Muscle layer of colon (tissue), 2 donors: ENCODE measurements around the gene NTF3.

Experiments
- H3K27ac ChIP-seq: one replicate; pipeline ENCODE4 v1.7.0; 2013; ENCODE audit warnings: low read depth, mild to moderate bottlenecking, low read length, moderate library complexity
- H3K27me3 ChIP-seq, 2 donors: one replicate each; pipeline ENCODE4 v1.7.0; 2013; ENCODE audit warnings: low read length in 2 of 2, mild to moderate bottlenecking in 2 of 2; ENCODE audit not compliant: insufficient read depth in 2 of 2, control insufficient read depth in 1 of 2
- H3K36me3 ChIP-seq: one replicate; pipeline ENCODE4 v1.7.0; 2013; ENCODE audit warnings: mild to moderate bottlenecking, low read length; ENCODE audit not compliant: insufficient read depth
- H3K4me1 ChIP-seq: one replicate; pipeline ENCODE4 v1.7.0; 2013; ENCODE audit warnings: mild to moderate bottlenecking, low read length; ENCODE audit not compliant: insufficient read depth
- H3K4me3 ChIP-seq, 2 donors: one replicate each; pipeline ENCODE4 v1.7.0; 2013; ENCODE audit warnings: low read length in 2 of 2, low read depth in 1 of 2, mild to moderate bottlenecking in 1 of 2, moderate library complexity in 1 of 2
- H3K9ac ChIP-seq: one replicate; pipeline ENCODE4 v1.7.0; 2013; ENCODE audit warnings: low read length
- H3K9me3 ChIP-seq: one replicate; pipeline ENCODE4 v1.7.0; 2013; ENCODE audit warnings: mild to moderate bottlenecking, low read length
- donor health status: abdominal sarcoma.
- donor health status: Adenocarcinoma of cecum.

The NTF3 gene

DNA sequence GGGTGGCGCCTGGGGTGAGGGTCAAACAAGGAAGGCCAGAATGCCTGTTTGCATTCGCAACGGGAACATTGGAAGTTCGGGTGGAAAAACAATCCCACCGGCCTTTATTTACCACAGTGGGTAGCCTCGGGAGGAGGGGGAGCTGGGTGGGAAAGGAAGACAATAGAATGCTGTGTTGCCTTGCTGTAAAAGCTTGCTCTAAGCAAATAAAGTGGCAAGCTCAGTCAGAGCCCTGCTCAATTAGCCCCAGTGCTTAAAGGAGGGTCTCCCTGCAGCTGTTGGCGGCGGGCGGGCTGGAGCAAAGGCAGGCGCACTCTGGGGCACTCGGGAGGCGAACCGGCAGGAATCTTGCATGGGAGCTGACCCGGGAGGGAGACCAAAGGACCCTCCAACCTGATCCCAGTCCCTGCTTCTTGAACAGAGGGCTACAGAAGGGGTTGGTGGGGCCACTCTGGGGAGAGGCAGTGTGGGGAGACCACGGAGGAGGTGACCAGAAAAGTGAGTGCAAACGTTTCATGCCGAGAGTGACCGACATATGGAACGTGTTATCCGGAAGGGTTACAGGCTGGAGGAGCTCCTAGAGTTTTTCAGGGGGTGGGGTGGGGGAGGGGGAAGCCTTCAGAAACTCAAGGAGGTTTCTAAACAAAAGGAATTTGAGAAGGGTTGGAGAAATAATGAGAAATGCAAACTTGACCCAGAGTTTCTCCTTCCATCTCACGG lies 48.5 kb downstream of the NTF3 start:
- H3K9me3 ChIP-seq, result no peaks in the 10 kb centered on the region
- no peak overlapping the region for H3K9ac ChIP-seq
- H3K27me3 ChIP-seq, result no peaks in the 10 kb centered on the region
- no peaks in the 10 kb centered on the region for H3K4me1 ChIP-seq
- no peaks in the 10 kb centered on the region for H3K36me3 ChIP-seq
- no peak overlapping the region for H3K27ac ChIP-seq
- no peak overlapping the region for H3K4me3 ChIP-seq

DNA sequence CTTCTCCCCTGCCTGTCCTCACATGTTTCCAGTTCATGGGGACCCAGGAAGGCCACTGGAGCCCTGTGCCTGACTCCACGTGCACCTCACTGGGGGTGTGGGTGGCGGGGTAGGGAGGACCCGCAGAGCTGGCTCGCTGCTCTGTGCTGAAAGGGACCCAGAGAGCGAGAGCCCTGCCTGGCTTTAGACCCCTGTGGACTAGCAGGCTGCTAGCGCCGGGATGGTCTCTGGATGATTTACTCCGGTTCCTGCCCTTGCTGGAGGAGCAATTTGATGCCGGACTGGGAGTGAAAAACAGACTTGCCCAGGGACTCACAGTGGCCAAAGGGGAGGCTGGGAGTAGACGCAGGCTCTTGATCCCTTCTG lies 49.0 kb downstream of the NTF3 start:
- H3K4me3 ChIP-seq, result no peak overlapping the region
- H3K9me3 ChIP-seq, result no peaks in the 10 kb centered on the region
- no peaks in the 10 kb centered on the region for H3K4me1 ChIP-seq
- H3K27me3 ChIP-seq, result no peaks in the 10 kb centered on the region
- no peaks in the 10 kb centered on the region for H3K36me3 ChIP-seq
- H3K27ac ChIP-seq, result no peak overlapping the region
- H3K9ac ChIP-seq, result no peak overlapping the region

- Histone ChIP-seq H3K4me3 (no peak overlapping the region), H3K36me3 (no peaks in the 10 kb centered on the region), H3K4me1 (no peaks in the 10 kb centered on the region), H3K9me3 (no peaks in the 10 kb centered on the region), H3K27ac (no peak overlapping the region), H3K9ac (no peak overlapping the region), H3K27me3 (no peaks in the 10 kb centered on the region)
Measured at GRCh38 chr12:5481645-5482044, 49.7 kb downstream of the NTF3 start.

DNA sequence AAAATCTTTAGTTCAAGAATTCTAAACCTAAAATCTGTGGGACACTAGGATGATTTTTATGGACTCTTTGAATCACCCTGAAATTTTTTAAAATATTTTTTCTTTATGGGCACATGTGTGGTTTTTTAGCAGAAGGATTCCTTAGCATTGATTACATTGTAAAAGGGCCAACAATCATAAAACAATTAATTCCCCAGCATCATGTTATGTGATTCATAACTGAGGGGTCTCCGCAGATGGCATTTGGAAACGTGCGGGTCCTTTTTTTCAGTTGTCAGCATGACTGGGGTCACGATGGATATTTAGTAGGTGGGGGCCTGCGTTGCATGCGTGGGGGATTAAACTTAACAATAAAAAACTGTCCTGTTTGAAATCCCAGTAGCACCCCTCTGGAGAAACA lies 52.5 kb downstream of the NTF3 start:
- no peaks in the 10 kb centered on the region for H3K27me3 ChIP-seq
- no peak overlapping the region for H3K4me3 ChIP-seq
- no peaks in the 10 kb centered on the region for H3K9me3 ChIP-seq
- H3K4me1 ChIP-seq, result no peaks in the 10 kb centered on the region
- no peak overlapping the region for H3K27ac ChIP-seq
- H3K36me3 ChIP-seq, result no peaks in the 10 kb centered on the region
- no peak overlapping the region for H3K9ac ChIP-seq

GRCh38 chr12:5485454-5485853 lies 53.5 kb downstream of the NTF3 start:
- H3K27ac ChIP-seq, result no peak overlapping the region
- no peaks in the 10 kb centered on the region for H3K4me1 ChIP-seq
- H3K4me3 ChIP-seq, result no peak overlapping the region
- H3K9ac ChIP-seq, result no peak overlapping the region
- no peaks in the 10 kb centered on the region for H3K36me3 ChIP-seq
- no peaks in the 10 kb centered on the region for H3K9me3 ChIP-seq
- no peaks in the 10 kb centered on the region for H3K27me3 ChIP-seq

- no peaks in the 10 kb centered on the region for H3K9me3 ChIP-seq
- no peaks in the 10 kb centered on the region for H3K4me1 ChIP-seq
- H3K9ac ChIP-seq, result no peak overlapping the region
- no peaks in the 10 kb centered on the region for H3K27me3 ChIP-seq
- H3K36me3 ChIP-seq, result no peaks in the 10 kb centered on the region
- H3K27ac ChIP-seq, result no peak overlapping the region
- no peak overlapping the region for H3K4me3 ChIP-seq
Measured at GRCh38 chr12:5487076-5487475, 55.2 kb downstream of the NTF3 start.

DNA sequence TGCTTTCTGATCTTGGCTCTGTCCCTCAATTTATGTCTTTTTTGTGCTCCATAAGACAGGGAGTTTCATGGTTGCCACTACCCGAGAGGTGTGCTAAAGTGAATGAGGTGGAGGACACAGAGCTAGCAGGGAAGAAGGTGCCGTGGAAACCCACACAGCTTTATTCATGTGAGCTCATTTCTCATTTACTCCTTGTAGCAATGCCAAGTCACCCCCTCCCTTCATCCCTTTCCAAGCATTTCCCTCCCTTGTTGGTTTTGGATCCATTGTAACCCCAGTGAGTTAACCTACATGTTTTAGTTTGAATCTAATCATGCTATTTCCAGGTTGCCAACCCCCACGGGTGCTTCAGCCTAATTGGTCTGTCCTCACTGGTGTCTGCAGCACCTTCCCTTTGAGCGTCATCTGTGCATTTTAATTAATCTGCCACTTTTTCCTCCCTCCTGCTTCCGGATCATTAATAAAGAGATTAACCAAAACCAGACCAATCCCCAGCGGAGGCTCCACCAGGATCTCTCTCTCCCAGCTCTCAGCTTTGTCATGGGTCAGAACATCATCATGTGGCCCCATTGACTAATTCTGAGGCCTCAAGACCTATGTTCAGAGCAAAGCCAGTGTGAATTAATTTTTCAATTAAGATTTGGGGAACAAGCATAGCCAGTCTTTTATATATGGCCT lies 56.2 kb downstream of the NTF3 start:
- Histone ChIP-seq H3K9me3 (no peaks in the 10 kb centered on the region), H3K4me3 (no peak overlapping the region), H3K36me3 (no peaks in the 10 kb centered on the region), H3K27ac (no peak overlapping the region), H3K9ac (no peak overlapping the region), H3K27me3 (no peaks in the 10 kb centered on the region), H3K4me1 (no peaks in the 10 kb centered on the region)

DNA sequence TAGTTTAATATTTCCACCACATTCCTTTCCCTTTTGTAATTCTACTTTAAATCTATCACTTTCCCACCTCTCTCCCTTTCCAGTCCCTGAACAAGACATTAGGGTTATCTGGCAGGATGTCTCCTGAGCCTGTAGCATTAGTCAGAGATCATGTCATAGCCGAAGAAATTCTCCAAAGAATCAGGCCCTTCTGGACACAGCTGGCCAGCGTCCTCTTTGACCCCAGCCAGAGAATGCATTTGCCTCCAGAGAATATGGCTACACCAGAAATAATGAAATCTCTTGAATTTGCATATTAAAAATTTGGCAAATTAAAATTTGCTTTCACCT lies 56.7 kb downstream of the NTF3 start:
- Histone ChIP-seq H3K4me3 (no peak overlapping the region), H3K4me1 (no peaks in the 10 kb centered on the region), H3K27me3 (no peaks in the 10 kb centered on the region), H3K9me3 (no peaks in the 10 kb centered on the region), H3K27ac (no peak overlapping the region), H3K9ac (no peak overlapping the region), H3K36me3 (no peaks in the 10 kb centered on the region)

GRCh38 chr12:5489017-5489416 lies 57.1 kb downstream of the NTF3 start:
- no peaks in the 10 kb centered on the region for H3K4me1 ChIP-seq
- H3K27ac ChIP-seq, result no peak overlapping the region
- H3K36me3 ChIP-seq, result no peaks in the 10 kb centered on the region

DNA sequence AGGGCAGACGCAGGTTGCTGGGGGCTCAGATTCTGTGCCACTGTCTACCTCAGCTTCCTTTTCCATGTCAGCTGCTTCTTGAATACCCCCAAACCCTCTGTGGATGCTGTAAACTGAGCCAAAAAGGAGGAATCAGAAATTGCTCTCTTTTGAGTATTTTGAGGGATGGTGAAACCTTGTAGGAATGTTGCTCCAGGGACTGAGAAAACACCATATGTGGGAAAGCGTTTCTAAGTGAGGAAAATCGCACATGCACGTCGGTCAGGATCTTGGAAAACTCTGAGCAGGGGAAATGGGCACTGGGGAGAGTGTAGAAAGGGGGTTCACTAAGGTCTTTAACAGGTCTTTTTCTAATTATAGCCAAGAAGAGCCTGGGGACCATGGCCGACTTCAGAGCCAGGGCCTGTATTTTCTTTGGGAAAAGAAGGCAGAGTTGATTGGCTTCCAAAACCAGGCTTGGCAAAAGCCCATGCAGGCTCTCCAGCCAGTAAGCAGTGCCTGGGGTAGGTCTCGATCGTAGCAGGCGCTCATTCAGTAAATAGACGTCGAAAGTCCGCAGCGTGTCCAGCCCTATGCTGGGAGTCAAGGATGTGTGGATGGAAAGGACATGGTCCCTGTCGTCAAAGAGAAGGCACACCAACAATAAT lies 58.0 kb downstream of the NTF3 start:
- H3K36me3 ChIP-seq, result no peaks in the 10 kb centered on the region
- no peak overlapping the region for H3K27ac ChIP-seq
- no peak overlapping the region for H3K4me3 ChIP-seq
- H3K9me3 ChIP-seq, result no peaks in the 10 kb centered on the region
- H3K27me3 ChIP-seq, result no peaks in the 10 kb centered on the region
- H3K4me1 ChIP-seq, result no peaks in the 10 kb centered on the region
- no peak overlapping the region for H3K9ac ChIP-seq

More at GRCh38 chr12:5489017-5489416, 57.1 kb downstream of the NTF3 start:
- Histone ChIP-seq H3K27me3 (no peaks in the 10 kb centered on the region), H3K4me3 (no peak overlapping the region), H3K9ac (no peak overlapping the region), H3K9me3 (no peaks in the 10 kb centered on the region)

DNA sequence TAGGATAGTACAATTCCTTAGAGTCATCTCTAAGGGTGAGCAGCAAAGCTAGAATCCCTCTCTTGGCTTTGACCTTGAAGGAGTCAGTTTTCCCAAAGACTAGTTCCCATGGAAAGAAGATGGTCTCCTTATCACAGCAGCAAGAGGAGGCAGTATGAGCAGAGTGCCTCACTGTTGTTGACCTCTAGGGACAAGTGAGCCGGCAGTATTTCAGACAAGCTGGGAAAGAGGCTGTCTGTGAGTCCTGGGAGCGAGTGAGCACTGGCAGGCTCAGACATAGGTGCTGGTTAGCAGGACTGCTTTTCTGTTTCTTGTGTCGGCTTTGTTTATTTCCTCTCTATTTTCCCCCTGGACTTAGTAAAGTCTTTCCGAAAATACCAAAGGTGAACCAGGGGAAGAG lies 60.7 kb downstream of the NTF3 start:
- H3K27me3 ChIP-seq, result no peaks in the 10 kb centered on the region
- H3K4me3 ChIP-seq, result no peak overlapping the region
- H3K9ac ChIP-seq, result no peak overlapping the region
- H3K4me1 ChIP-seq, result no peaks in the 10 kb centered on the region
- H3K36me3 ChIP-seq, result no peaks in the 10 kb centered on the region
- no peaks in the 10 kb centered on the region for H3K9me3 ChIP-seq
- H3K27ac ChIP-seq, result no peak overlapping the region

- Histone ChIP-seq H3K4me3 (no peak overlapping the region), H3K27me3 (no peaks in the 10 kb centered on the region), H3K27ac (no peak overlapping the region), H3K36me3 (no peaks in the 10 kb centered on the region), H3K4me1 (no peaks in the 10 kb centered on the region), H3K9me3 (no peaks in the 10 kb centered on the region), H3K9ac (no peak overlapping the region)
Measured at GRCh38 chr12:5493018-5493417, 61.1 kb downstream of the NTF3 start.
